Natural killer cell (primary cell): Measurements from ENCODE around the gene DENND1A. TPM values are rescaled to one million over a fixed set of nuclear protein-coding genes. Genes with fewer than 3 reads are reported as not detected.

ENCODE experiments used
- ATAC-seq, 3 donors: fragments of 150-1000 bp in 2 of 3; fragments of 200-7000 bp in 1 of 3; cut with Tn5 transposase; 1 replicate in 1 of 3; 2 replicates in 2 of 3; pipeline ENCODE4 v1.10.0; 2021; ENCODE audit warnings: mild to moderate bottlenecking in 2 of 3, moderate library complexity in 2 of 3
- DNase-seq, 2 donors: peaks; one replicate each; pipeline versions ENCODE4 v3.0.0 to v3.0.0-alpha.2; 2013 to 2021; ENCODE audit warnings: mixed read lengths in 1 of 2
- H3K27ac ChIP-seq: one replicate; pipeline ENCODE4 v1.5.1; 2013; ENCODE audit warnings: mild to moderate bottlenecking, low read length
- H3K27me3 ChIP-seq: one replicate; pipeline ENCODE4 v1.6.1; 2013; ENCODE audit warnings: low read length; ENCODE audit not compliant: control insufficient read depth, insufficient read depth
- H3K36me3 ChIP-seq: one replicate; pipeline ENCODE4 v1.6.1; 2013; ENCODE audit warnings: low read length; ENCODE audit not compliant: control insufficient read depth, insufficient read depth
- H3K4me1 ChIP-seq: one replicate; pipeline ENCODE4 v1.6.1; 2013; ENCODE audit warnings: low read length; ENCODE audit not compliant: control insufficient read depth, insufficient read depth
- H3K4me3 ChIP-seq: one replicate; pipeline ENCODE4 v1.5.1; 2013; ENCODE audit warnings: low read length
- H3K9me3 ChIP-seq: one replicate; pipeline ENCODE4 v1.6.1; 2013; ENCODE audit warnings: low read length; ENCODE audit not compliant: control insufficient read depth, insufficient read depth
- H3K27ac Mint-ChIP-seq, 2 donors: one replicate each; pipeline ENCODE4 v1.8.0; 2022; ENCODE audit warnings: mild to moderate bottlenecking in 2 of 2, mixed read lengths in 2 of 2, moderate library complexity in 1 of 2
- H3K27me3 Mint-ChIP-seq, 2 donors: one replicate each; pipeline ENCODE4 v1.8.0; 2022; ENCODE audit warnings: low read depth in 2 of 2, mixed read lengths in 2 of 2
- H3K36me3 Mint-ChIP-seq: one replicate; pipeline ENCODE4 v1.8.0; 2022; ENCODE audit warnings: mixed read lengths
- H3K4me1 Mint-ChIP-seq, 2 donors: one replicate each; pipeline ENCODE4 v1.8.0; 2022; ENCODE audit warnings: mixed read lengths in 2 of 2
- H3K4me3 Mint-ChIP-seq: one replicate; pipeline ENCODE4 v1.8.0; 2022; ENCODE audit warnings: mild to moderate bottlenecking, moderate library complexity, mixed read lengths
- H3K9me3 Mint-ChIP-seq, 2 donors: one replicate each; pipeline ENCODE4 v1.8.0; 2022; ENCODE audit warnings: mixed read lengths in 2 of 2
- WGBS: methylation state at CpG from one replicate; pipeline ENCODE4 v1.1.7; 2013; ENCODE audit warnings: missing lambda C conversion rate; ENCODE audit not compliant: insufficient coverage; 5-methylcytosine and 5-hydroxymethylcytosine counted together
- intact Hi-C: fragments of 100-400 bp; cut with micrococcal nuclease; formaldehyde crosslinking; loops from one replicate; pipeline ENCODE4 v1.14.2; 2022
- total RNA-seq, 4 donors: library from RNA; stranded (reverse); fragments of 120-200 nt in 1 of 4; gene quantifications; one replicate each; pipeline versions ENCODE4 v1.2.3 to v1.2.4, GENCODE V29; 2013 to 2022
- TF ChIP-seq, protein P1 (sequence below): fragments of 200-600 bp; IDR thresholded peaks from one replicate; pipeline ENCODE4 v1.8.0; 2022; ENCODE audit warnings: antibody characterized with exemption

DENND1A gene
- total RNA-seq, 3 donors from 2014 or later (not counting 1 experiment from before 2014, with no cell fraction given), result 27.8 to 37.6 (median 30.9) TPM

GRCh38 chr9:123417289-123418051 is 512.5 kb downstream of the DENND1A start:
- intact Hi-C loops, result no loop called here
- Mint-ChIP-seq H3K27ac (no peak overlapping the region), H3K4me3 (no peak overlapping the region), H3K27me3 (no peaks in the 10 kb centered on the region), H3K9me3 (no peaks in the 10 kb centered on the region), H3K4me1 (peaks cover 0 to 5% of the 10 kb centered on the region in 2 donors), H3K36me3 (no peaks in the 10 kb centered on the region)
- TF ChIP-seq, protein P1, sequence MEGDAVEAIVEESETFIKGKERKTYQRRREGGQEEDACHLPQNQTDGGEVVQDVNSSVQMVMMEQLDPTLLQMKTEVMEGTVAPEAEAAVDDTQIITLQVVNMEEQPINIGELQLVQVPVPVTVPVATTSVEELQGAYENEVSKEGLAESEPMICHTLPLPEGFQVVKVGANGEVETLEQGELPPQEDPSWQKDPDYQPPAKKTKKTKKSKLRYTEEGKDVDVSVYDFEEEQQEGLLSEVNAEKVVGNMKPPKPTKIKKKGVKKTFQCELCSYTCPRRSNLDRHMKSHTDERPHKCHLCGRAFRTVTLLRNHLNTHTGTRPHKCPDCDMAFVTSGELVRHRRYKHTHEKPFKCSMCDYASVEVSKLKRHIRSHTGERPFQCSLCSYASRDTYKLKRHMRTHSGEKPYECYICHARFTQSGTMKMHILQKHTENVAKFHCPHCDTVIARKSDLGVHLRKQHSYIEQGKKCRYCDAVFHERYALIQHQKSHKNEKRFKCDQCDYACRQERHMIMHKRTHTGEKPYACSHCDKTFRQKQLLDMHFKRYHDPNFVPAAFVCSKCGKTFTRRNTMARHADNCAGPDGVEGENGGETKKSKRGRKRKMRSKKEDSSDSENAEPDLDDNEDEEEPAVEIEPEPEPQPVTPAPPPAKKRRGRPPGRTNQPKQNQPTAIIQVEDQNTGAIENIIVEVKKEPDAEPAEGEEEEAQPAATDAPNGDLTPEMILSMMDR, result no peak
- Histone ChIP-seq H3K27me3 (no peaks in the 10 kb centered on the region), H3K4me1 (no peaks in the 10 kb centered on the region), H3K4me3 (no peak overlapping the region), H3K36me3 (no peaks in the 10 kb centered on the region), H3K27ac (no peak overlapping the region), H3K9me3 (no peaks in the 10 kb centered on the region)
- whole genome bisulfite sequencing, result 98% methylated on average over 5 of the region's 5 CpGs
- ATAC-seq (no peak), DNase-seq (no peak)

GRCh38 chr9:123416176-123416575 is 513.8 kb downstream of the DENND1A start:
- H3K4me3 ChIP-seq, result no peak overlapping the region
- WGBS, result 96% methylated on average over 8 of the region's 8 CpGs
- H3K4me3 Mint-ChIP-seq, result no peak overlapping the region

GRCh38 chr9:123414936-123415930 is 514.7 kb downstream of the DENND1A start:
- TF ChIP-seq, protein P1, result no peak
- no peaks in the 10 kb centered on the region for H3K36me3 ChIP-seq

More at GRCh38 chr9:123416176-123416575, 513.8 kb downstream of the DENND1A start:
- no peaks in the 10 kb centered on the region for H3K27me3 ChIP-seq
- ATAC-seq (no peak), DNase-seq (no peak)
- Mint-ChIP-seq H3K9me3 (no peaks in the 10 kb centered on the region), H3K27ac (no peak overlapping the region), H3K4me1 (peaks cover 0 to 5% of the 10 kb centered on the region in 2 donors), H3K27me3 (no peaks in the 10 kb centered on the region), H3K36me3 (no peaks in the 10 kb centered on the region)
- H3K36me3 ChIP-seq, result no peaks in the 10 kb centered on the region
- TF ChIP-seq, protein P1, result no peak
- H3K4me1 ChIP-seq, result no peaks in the 10 kb centered on the region
- no peaks in the 10 kb centered on the region for H3K9me3 ChIP-seq
- H3K27ac ChIP-seq, result no peak overlapping the region
- intact Hi-C loops, result no loop called here

More at GRCh38 chr9:123414936-123415930, 514.7 kb downstream of the DENND1A start:
- no peaks in the 10 kb centered on the region for H3K36me3 Mint-ChIP-seq
- Histone ChIP-seq H3K9me3 (no peaks in the 10 kb centered on the region), H3K27me3 (no peaks in the 10 kb centered on the region), H3K4me1 (no peaks in the 10 kb centered on the region), H3K4me3 (no peak overlapping the region), H3K27ac (no peak overlapping the region)
- H3K27ac Mint-ChIP-seq, result no peak overlapping the region
- intact Hi-C loops, result no loop called here
- no peaks in the 10 kb centered on the region for H3K27me3 Mint-ChIP-seq
- 91% methylated on average over 23 of the region's 23 CpGs for WGBS
- peaks cover 0 to 5% of the 10 kb centered on the region in 2 donors for H3K4me1 Mint-ChIP-seq
- DNase-seq (no peak), ATAC-seq (no peak)
- H3K4me3 Mint-ChIP-seq, result no peak overlapping the region
- H3K9me3 Mint-ChIP-seq, result no peaks in the 10 kb centered on the region
